Measurements from ENCODE around the gene KANK2. TPM values are rescaled to one million over a fixed set of nuclear protein-coding genes. Genes with fewer than 3 reads are reported as not detected.

KANK2 gene
- total RNA-seq, 1 donor from 2014 or later = 84.7 TPM

DNA sequence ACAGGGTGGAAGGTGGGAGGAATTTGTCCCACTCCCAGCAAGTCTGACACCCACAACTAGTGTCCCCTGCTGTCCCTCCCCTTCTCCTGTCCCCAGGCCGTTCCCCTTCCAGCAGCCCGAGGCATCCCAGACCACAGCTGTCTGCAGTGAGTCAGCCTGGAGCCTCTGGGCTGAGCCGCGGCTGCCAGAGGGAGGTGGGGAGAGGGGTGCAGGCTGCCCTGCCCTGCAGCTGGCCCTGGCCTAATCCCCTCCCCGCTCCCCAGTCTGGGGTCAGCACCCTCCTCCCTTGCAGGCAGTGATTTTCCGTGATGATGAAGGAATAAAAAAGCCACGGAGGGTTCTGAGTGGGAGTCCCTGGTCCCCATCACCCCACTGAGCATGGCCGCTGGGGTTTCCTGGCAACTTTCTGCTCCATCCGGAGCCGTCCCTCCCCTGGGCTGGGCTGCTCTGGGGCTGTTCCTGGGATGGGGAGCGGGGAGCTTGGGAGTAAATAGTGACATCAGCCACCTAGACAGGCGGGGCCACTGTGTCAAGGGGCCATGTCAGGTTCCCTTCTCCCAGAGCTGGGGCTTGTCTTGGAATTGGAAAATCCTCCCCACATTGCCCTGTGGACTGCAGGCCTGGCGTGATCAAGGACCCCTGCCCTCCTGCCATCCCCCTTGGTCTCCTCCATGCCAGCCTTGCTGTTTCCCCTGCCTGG, 58.6 kb downstream of the KANK2 start:
- TF ChIP-seq, protein P1, sequence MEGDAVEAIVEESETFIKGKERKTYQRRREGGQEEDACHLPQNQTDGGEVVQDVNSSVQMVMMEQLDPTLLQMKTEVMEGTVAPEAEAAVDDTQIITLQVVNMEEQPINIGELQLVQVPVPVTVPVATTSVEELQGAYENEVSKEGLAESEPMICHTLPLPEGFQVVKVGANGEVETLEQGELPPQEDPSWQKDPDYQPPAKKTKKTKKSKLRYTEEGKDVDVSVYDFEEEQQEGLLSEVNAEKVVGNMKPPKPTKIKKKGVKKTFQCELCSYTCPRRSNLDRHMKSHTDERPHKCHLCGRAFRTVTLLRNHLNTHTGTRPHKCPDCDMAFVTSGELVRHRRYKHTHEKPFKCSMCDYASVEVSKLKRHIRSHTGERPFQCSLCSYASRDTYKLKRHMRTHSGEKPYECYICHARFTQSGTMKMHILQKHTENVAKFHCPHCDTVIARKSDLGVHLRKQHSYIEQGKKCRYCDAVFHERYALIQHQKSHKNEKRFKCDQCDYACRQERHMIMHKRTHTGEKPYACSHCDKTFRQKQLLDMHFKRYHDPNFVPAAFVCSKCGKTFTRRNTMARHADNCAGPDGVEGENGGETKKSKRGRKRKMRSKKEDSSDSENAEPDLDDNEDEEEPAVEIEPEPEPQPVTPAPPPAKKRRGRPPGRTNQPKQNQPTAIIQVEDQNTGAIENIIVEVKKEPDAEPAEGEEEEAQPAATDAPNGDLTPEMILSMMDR (IDR thresholded peaks at IDR 0.05; ENCODE audit: unreplicated experiment) = no peak
- peak overlapping the region; percentile 79 for H3K27ac Mint-ChIP-seq
- peaks cover 39% of the 10 kb centered on the region for H3K4me1 Mint-ChIP-seq
- peak overlapping the region; percentile 26 for H3K4me3 Mint-ChIP-seq
- H3K36me3 Mint-ChIP-seq = no peaks in the 10 kb centered on the region
- peak in 1 of 2 experiments; percentile 47 for DNase-seq (ENCODE audit: low spot score in 2 of 2, unreplicated experiment in 2 of 2)
- no peaks in the 10 kb centered on the region for H3K27me3 Mint-ChIP-seq (ENCODE audit: low read depth)
- H3K9me3 Mint-ChIP-seq = no peaks in the 10 kb centered on the region

DNA sequence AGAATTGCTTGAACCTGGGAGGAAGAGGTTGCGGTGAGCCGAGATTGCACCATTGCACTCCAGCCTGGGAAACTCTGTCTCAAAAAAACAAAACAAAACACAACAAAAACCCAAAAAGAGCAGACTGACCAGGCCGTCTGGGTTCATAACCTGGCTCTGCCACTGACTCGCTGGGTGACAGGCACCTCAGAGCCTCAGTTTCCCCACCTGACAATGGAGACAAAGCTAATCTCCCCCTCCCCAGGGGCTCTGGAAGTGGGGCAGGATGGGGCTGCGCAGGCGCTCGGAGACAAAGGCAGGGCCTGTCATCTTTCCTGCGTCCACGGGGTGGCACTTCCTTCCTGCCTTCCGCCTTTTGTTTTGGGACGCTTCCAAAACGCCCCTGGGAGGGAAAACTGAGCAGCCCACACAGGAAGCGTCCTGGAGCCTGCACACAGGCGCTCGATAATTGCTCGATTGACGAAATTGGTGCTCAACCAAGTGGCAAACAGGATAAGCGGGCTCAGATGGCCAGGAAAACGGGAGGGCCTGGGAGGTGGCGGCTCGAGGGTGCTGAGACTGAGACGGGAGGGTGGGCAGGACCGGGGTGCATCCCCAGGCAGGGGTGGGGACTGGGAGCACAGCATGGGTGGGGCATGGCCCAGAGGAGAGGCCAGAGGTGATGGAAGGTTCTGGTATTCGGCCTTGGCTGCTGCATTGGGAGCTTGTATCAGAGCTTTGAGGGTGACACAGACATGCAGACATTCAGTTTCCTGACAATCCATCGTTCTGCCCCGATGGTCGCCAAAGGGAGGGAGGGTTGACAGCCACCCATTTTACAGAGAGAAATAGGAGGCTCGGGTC, 59.6 kb downstream of the KANK2 start:
- Mint-ChIP-seq H3K4me1 (peaks cover 29% of the 10 kb centered on the region), H3K36me3 (peaks cover 6% of the 10 kb centered on the region)
- DNase-seq (ENCODE audit: low spot score in 2 of 2, unreplicated experiment in 2 of 2) = peak; percentile 65 to 82

DNA sequence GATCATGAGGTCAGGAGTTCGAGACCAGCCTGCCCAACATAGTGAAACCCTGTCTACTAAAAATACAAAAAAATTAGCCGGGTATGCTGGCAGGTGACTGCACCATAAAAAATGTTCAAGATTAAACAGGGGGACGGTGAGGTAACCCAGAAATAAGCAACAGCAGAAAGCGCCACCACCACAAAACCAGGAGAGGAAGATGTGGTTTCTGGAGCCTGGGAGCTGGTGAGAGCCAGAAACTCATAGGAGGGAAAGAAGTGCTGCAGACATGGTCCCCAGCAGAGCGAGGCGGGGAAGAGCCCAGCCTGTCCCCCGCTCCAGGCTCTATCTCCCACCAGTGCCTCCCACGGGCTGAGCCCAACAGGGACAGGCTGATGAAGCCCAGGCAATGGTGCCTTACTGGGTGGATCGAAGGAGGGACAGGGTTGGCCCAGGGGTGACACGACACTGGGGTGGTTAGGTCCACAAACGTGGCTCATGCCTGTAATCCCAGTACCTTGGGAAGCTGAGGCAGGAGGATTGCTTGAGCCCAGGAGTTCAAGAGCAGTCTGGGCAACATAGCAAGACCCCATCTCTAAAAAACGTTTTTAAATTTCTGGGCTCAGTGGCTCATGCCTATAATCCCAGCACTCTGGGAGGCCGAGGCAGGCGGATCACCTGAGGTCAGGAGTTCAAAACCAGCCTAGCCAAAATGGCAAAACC, 60.8 kb downstream of the KANK2 start:
- Mint-ChIP-seq H3K9me3 (no peaks in the 10 kb centered on the region), H3K36me3 (peaks cover 13% of the 10 kb centered on the region), H3K4me1 (peaks cover 18% of the 10 kb centered on the region), H3K27me3 (ENCODE audit: low read depth) (no peaks in the 10 kb centered on the region), H3K4me3 (peak overlapping the region; percentile 8), H3K27ac (peak overlapping the region; percentile 47)
- TF ChIP-seq, protein P1 (IDR thresholded peaks at IDR 0.05; ENCODE audit: unreplicated experiment) = no peak
- no peak for DNase-seq (ENCODE audit: low spot score in 2 of 2, unreplicated experiment in 2 of 2)

More for the DNA sequence above, 59.6 kb downstream of the KANK2 start:
- peak overlapping the region; percentile 90 for H3K27ac Mint-ChIP-seq
- H3K27me3 Mint-ChIP-seq (ENCODE audit: low read depth) = no peaks in the 10 kb centered on the region
- TF ChIP-seq, protein P1 (IDR thresholded peaks at IDR 0.05; ENCODE audit: unreplicated experiment) = peak; percentile 61
- no peaks in the 10 kb centered on the region for H3K9me3 Mint-ChIP-seq
- H3K4me3 Mint-ChIP-seq = peak overlapping the region; percentile 77

DNA sequence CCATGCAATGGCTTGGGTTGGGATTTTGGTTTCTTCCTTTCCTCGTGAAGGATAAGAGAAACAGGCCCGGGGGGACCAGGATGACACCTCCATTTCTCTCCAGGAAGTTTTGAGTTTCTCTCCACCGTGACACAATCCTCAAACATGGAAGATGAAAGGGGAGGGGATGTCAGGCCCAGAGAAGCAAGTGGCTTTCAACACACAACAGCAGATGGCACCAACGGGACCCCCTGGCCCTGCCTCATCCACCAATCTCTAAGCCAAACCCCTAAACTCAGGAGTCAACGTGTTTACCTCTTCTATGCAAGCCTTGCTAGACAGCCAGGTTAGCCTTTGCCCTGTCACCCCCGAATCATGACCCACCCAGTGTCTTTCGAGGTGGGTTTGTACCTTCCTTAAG, 65.9 kb downstream of the KANK2 start:
- H3K4me3 Mint-ChIP-seq = no peak overlapping the region
- peaks cover 29% of the 10 kb centered on the region for H3K36me3 Mint-ChIP-seq
- H3K27ac Mint-ChIP-seq = peak overlapping the region; percentile 69

More for the DNA sequence above, 65.9 kb downstream of the KANK2 start:
- TF ChIP-seq, protein P1 (IDR thresholded peaks at IDR 0.05; ENCODE audit: unreplicated experiment) = no peak
- no peaks in the 10 kb centered on the region for H3K27me3 Mint-ChIP-seq (ENCODE audit: low read depth)
- no peaks in the 10 kb centered on the region for H3K4me1 Mint-ChIP-seq
- DNase-seq (ENCODE audit: low spot score in 2 of 2, unreplicated experiment in 2 of 2) = no peak
- no peaks in the 10 kb centered on the region for H3K9me3 Mint-ChIP-seq

All from mesothelial cell of epicardium (in vitro differentiated cells).